Measurements from ENCODE around the gene FBXO48.
A peak's percentile ranks its signal among the peaks of the same experiment; 100 is the strongest.

The FBXO48 gene

GRCh38 chr2:68418855-68419254, 48.2 kb downstream of the FBXO48 start:
- no peaks in the 10 kb centered on the region for H3F3A ChIP-seq (ENCODE audit: insufficient read depth, low read length)
- no peaks in the 10 kb centered on the region for H3K79me2 ChIP-seq (ENCODE audit: insufficient read depth, low read length)
- peaks cover 26% of the 10 kb centered on the region for H3K4me1 ChIP-seq (ENCODE audit: insufficient read depth, low read length, severe bottlenecking)
- no peaks in the 10 kb centered on the region for H3K9me2 ChIP-seq (ENCODE audit: low read depth, low read length)
- H3K27ac ChIP-seq (ENCODE audit: low read depth, low read length, poor library complexity, severe bottlenecking), result no peak overlapping the region
- no peaks in the 10 kb centered on the region for H3K36me3 ChIP-seq (ENCODE audit: insufficient read depth, low read length)
- no peaks in the 10 kb centered on the region for H4K20me1 ChIP-seq (ENCODE audit: insufficient read depth, low read length)
- no peaks in the 10 kb centered on the region for H3K27me3 ChIP-seq (ENCODE audit: insufficient read depth, low read length)
- H3K4me2 ChIP-seq (ENCODE audit: low read length), result no peak overlapping the region
- H2AFZ ChIP-seq (ENCODE audit: low read length), result no peak overlapping the region
- TF ChIP-seq, protein P1, sequence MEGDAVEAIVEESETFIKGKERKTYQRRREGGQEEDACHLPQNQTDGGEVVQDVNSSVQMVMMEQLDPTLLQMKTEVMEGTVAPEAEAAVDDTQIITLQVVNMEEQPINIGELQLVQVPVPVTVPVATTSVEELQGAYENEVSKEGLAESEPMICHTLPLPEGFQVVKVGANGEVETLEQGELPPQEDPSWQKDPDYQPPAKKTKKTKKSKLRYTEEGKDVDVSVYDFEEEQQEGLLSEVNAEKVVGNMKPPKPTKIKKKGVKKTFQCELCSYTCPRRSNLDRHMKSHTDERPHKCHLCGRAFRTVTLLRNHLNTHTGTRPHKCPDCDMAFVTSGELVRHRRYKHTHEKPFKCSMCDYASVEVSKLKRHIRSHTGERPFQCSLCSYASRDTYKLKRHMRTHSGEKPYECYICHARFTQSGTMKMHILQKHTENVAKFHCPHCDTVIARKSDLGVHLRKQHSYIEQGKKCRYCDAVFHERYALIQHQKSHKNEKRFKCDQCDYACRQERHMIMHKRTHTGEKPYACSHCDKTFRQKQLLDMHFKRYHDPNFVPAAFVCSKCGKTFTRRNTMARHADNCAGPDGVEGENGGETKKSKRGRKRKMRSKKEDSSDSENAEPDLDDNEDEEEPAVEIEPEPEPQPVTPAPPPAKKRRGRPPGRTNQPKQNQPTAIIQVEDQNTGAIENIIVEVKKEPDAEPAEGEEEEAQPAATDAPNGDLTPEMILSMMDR (IDR thresholded peaks at IDR 0.05; ENCODE audit: low read length), result no peak
- no peak for TF ChIP-seq EZH2 (IDR thresholded peaks at IDR 0.05; ENCODE audit: borderline replicate concordance, low read length)
- H3K4me3 ChIP-seq (ENCODE audit: low read depth, low read length, poor library complexity, severe bottlenecking), result no peak overlapping the region
- no peak overlapping the region for H3K9ac ChIP-seq (ENCODE audit: low read length)
- 0 out of 2 replicates have a peak, but pooled peaks cover 3% of the 10 kb centered on the region for H3K9me3 ChIP-seq (ENCODE audit: low read length)

DNA sequence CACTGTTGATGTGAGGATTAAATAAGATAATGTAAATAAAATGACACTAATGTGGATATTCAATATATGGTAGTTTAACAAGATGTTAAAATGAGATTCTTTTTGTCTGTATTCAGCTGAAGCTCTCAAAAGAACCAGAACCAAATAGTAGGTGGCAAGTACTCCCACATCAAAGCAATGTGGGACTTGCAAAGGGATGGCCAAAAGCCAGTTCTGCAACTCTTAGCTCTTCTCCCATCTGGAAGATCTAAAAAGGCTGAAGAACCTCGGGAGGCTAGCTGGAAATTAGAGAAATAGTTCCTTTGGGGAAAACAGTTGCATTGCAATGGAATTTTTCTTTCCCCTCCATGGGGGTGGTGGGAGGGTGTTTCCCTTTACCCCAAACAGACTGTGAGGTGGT, 48.7 kb downstream of the FBXO48 start:
- TF ChIP-seq, protein P1 (IDR thresholded peaks at IDR 0.05; ENCODE audit: low read length), result no peak
- no peak for TF ChIP-seq EZH2 (IDR thresholded peaks at IDR 0.05; ENCODE audit: borderline replicate concordance, low read length)
- H3K79me2 ChIP-seq (ENCODE audit: insufficient read depth, low read length), result no peaks in the 10 kb centered on the region
- H3K4me3 ChIP-seq (ENCODE audit: low read depth, low read length, poor library complexity, severe bottlenecking), result no peak overlapping the region
- no peak overlapping the region for H2AFZ ChIP-seq (ENCODE audit: low read length)
- H4K20me1 ChIP-seq (ENCODE audit: insufficient read depth, low read length), result no peaks in the 10 kb centered on the region
- no peaks in the 10 kb centered on the region for H3K36me3 ChIP-seq (ENCODE audit: insufficient read depth, low read length)
- H3K9me2 ChIP-seq (ENCODE audit: low read depth, low read length), result no peaks in the 10 kb centered on the region
- H3K9ac ChIP-seq (ENCODE audit: low read length), result no peak overlapping the region
- peaks cover 22% of the 10 kb centered on the region for H3K4me1 ChIP-seq (ENCODE audit: insufficient read depth, low read length, severe bottlenecking)
- 0 out of 2 replicates have a peak, but pooled peaks cover 3% of the 10 kb centered on the region for H3K9me3 ChIP-seq (ENCODE audit: low read length)
- peak overlapping the region; percentile 41 for H3K27ac ChIP-seq (ENCODE audit: low read depth, low read length, poor library complexity, severe bottlenecking)
- H3K4me2 ChIP-seq (ENCODE audit: low read length), result no peak overlapping the region
- H3F3A ChIP-seq (ENCODE audit: insufficient read depth, low read length), result no peaks in the 10 kb centered on the region
- H3K27me3 ChIP-seq (ENCODE audit: insufficient read depth, low read length), result no peaks in the 10 kb centered on the region

DNA sequence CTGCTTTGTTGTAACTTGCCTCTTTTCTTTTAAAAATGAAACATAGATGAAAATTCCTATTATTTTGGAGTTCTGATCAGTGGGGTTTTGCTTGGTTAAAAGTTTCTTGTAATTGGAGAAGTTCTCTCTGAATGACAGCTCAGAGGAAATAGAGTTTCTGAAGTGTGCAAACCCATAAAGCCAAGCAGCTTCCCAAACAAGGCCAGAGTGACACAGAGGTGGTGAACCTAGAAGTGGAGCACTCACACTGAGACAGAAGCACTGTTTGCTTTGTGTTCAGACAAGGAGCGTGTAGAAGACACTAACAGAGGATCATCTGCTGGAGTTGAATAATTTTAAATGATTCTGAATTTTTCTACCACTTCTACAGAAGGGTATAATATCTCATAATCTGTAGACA, 49.2 kb downstream of the FBXO48 start:
- Histone ChIP-seq H3K27me3 (ENCODE audit: insufficient read depth, low read length) (no peaks in the 10 kb centered on the region), H3K27ac (ENCODE audit: low read depth, low read length, poor library complexity, severe bottlenecking) (peak overlapping the region; percentile 41), H3K79me2 (ENCODE audit: insufficient read depth, low read length) (no peaks in the 10 kb centered on the region), H4K20me1 (ENCODE audit: insufficient read depth, low read length) (no peaks in the 10 kb centered on the region), H3K4me2 (ENCODE audit: low read length) (no peak overlapping the region), H3F3A (ENCODE audit: insufficient read depth, low read length) (no peaks in the 10 kb centered on the region), H3K9me2 (ENCODE audit: low read depth, low read length) (no peaks in the 10 kb centered on the region), H3K4me1 (ENCODE audit: insufficient read depth, low read length, severe bottlenecking) (peaks cover 20% of the 10 kb centered on the region), H3K4me3 (ENCODE audit: low read depth, low read length, poor library complexity, severe bottlenecking) (no peak overlapping the region), H3K9ac (ENCODE audit: low read length) (no peak overlapping the region), H3K9me3 (ENCODE audit: low read length) (0 out of 2 replicates have a peak, but pooled peaks cover 3% of the 10 kb centered on the region), H3K36me3 (ENCODE audit: insufficient read depth, low read length) (no peaks in the 10 kb centered on the region), H2AFZ (ENCODE audit: low read length) (peak overlapping the region; percentile 81; the same call in 1 of the 2 replicates)
- TF ChIP-seq, protein P1 (IDR thresholded peaks at IDR 0.05; ENCODE audit: low read length), result no peak
- TF ChIP-seq EZH2 (IDR thresholded peaks at IDR 0.05; ENCODE audit: borderline replicate concordance, low read length), result no peak
